A549 (cell line): ENCODE results near the gene RNF227. TPM values are rescaled to one million over a fixed set of nuclear protein-coding genes. Genes with fewer than 3 reads are reported as not detected.

ENCODE experiments used
- ATAC-seq, 2 experiments: fragments of 200-7000 bp in 1 of 2; fragments of >200 bp in 1 of 2; cut with Nextera tagmentation in 1 of 2; cut with Tn5 transposase in 1 of 2; 3 replicates each; pipeline versions ENCODE4 v1.8.0 to v1.9.1; 2018 to 2020; ENCODE audit warnings: mild to moderate bottlenecking in 1 of 2, moderate library complexity in 1 of 2
- CTCF ChIA-PET: fragments of 300-600 bp; sonication (Branson Sonifier 250); formaldehyde crosslinking; extraction: SDS; loops from one replicate; lab custom pipeline; 2021; ENCODE audit warnings: antibody characterized with exemption, inconsistent platforms; lab: Yijun Ruan, JAX
- POLR2A ChIA-PET: fragments of 350-600 bp; formaldehyde crosslinking; extraction: SDS; loops from one replicate; lab custom pipeline; 2021; ENCODE audit warnings: antibody characterized with exemption, inconsistent platforms; lab: Yijun Ruan, JAX
- DNase-seq, 2 experiments: peaks; one replicate each; pipeline versions ENCODE4 v3.0.0 to v3.0.0-alpha.2; 2011 to 2016; ENCODE audit warnings: low read depth in 1 of 2, low spot score in 1 of 2
- FAIRE-seq: peaks from 2 replicates; lab custom pipeline; 2011; peaks lifted over from hg19 to GRCh38; lab: Jason Lieb, UNC
- H3K27ac ChIP-seq, 2 experiments: fragments of >200 bp; sonication (Bioruptor Twin); formaldehyde crosslinking; 3 replicates each; pipeline ENCODE4 v1.5.1; 2016 to 2017
- H3K4me1 ChIP-seq: fragments of >200 bp; sonication (Bioruptor Twin); formaldehyde crosslinking; 3 replicates; pipeline ENCODE4 v1.6.1; 2016
- H3K4me2 ChIP-seq: fragments of >200 bp; sonication (Bioruptor Twin); formaldehyde crosslinking; 3 replicates; pipeline ENCODE4 v1.6.1; 2016
- H3K4me3 ChIP-seq: fragments of >200 bp; sonication (Bioruptor Twin); formaldehyde crosslinking; 3 replicates; pipeline ENCODE4 v1.5.1; 2016
- H3K9me3 ChIP-seq: fragments of >200 bp; sonication (Bioruptor Twin); formaldehyde crosslinking; 3 replicates; pipeline ENCODE4 v1.6.1; 2016
- ATOH8 ChIP-seq: fragments of 250-450 bp; sonication (Bioruptor Pico); IDR thresholded peaks from 2 replicates; pipeline ENCODE4 v1.5.0; 2020; ENCODE audit warnings: low read depth, mild to moderate bottlenecking, moderate library complexity
- BHLHE40 ChIP-seq: IDR thresholded peaks from 2 replicates; pipeline ENCODE4 v1.6.1; 2012; ENCODE audit warnings: low read depth, low read length, inconsistent platforms
- CBX2 ChIP-seq: fragments of 200-600 bp; sonication (generic); IDR thresholded peaks from 2 replicates; pipeline ENCODE4 v1.6.1; 2016; ENCODE audit warnings: low read depth, mild to moderate bottlenecking, borderline replicate concordance
- CEBPB ChIP-seq, 2 experiments: fragments of >200 bp in 1 of 2; sonication (Bioruptor Twin) in 1 of 2; formaldehyde crosslinking in 1 of 2; IDR thresholded peaks; 2 replicates each; pipeline ENCODE4 v1.6.1; 2012 to 2016
- CHD4 ChIP-seq: fragments of 200-600 bp; sonication (generic); IDR thresholded peaks from 2 replicates; pipeline ENCODE4 v1.6.1; 2016; ENCODE audit warnings: antibody characterized with exemption, mild to moderate bottlenecking, borderline replicate concordance
- CTCF ChIP-seq: fragments of >200 bp; sonication (Bioruptor Twin); formaldehyde crosslinking; IDR thresholded peaks from 3 replicates; pipeline ENCODE4 v1.5.1; 2016
- EHMT2 ChIP-seq: fragments of 200-600 bp; sonication (generic); IDR thresholded peaks from 2 replicates; pipeline ENCODE4 v1.6.1; 2016; ENCODE audit warnings: antibody characterized with exemption, low read depth, mild to moderate bottlenecking, moderate library complexity
- ELK1 ChIP-seq: fragments of 150-350 bp; IDR thresholded peaks from 2 replicates; pipeline ENCODE4 v1.6.1; 2014; ENCODE audit warnings: low read depth, mild to moderate bottlenecking, low read length
- EP300 ChIP-seq, 2 experiments: fragments of >200 bp; sonication (Bioruptor Twin); formaldehyde crosslinking; IDR thresholded peaks; 2 replicates in 1 of 2; 3 replicates in 1 of 2; pipeline ENCODE4 v1.6.1; 2016 to 2017
- ESRRA ChIP-seq: fragments of 150-350 bp; IDR thresholded peaks from 2 replicates; pipeline ENCODE4 v1.6.1; 2014; ENCODE audit warnings: mild to moderate bottlenecking, low read length, borderline replicate concordance
- FOSB ChIP-seq: fragments of 250-450 bp; sonication (Bioruptor Pico); IDR thresholded peaks from 2 replicates; pipeline ENCODE4 v1.5.0; 2020; ENCODE audit warnings: mild to moderate bottlenecking, moderate library complexity
- GATA3 ChIP-seq: IDR thresholded peaks from 2 replicates; pipeline ENCODE4 v1.6.1; 2012; ENCODE audit warnings: borderline replicate concordance
- HEYL ChIP-seq: fragments of 250-450 bp; sonication (Bioruptor Pico); IDR thresholded peaks from 2 replicates; pipeline ENCODE4 v1.8.0; 2021; ENCODE audit warnings: mild to moderate bottlenecking, moderate library complexity
- HOXB13 ChIP-seq: fragments of 250-450 bp; sonication (Bioruptor Pico); IDR thresholded peaks from 2 replicates; pipeline ENCODE4 v1.5.0; 2020; ENCODE audit warnings: low read depth, mild to moderate bottlenecking, moderate library complexity
- JUN ChIP-seq, 2 experiments: fragments of >200 bp; sonication (Bioruptor Twin); formaldehyde crosslinking; IDR thresholded peaks; 2 replicates in 1 of 2; 3 replicates in 1 of 2; pipeline ENCODE4 v1.6.1; 2016 to 2017
- JUNB ChIP-seq: fragments of >200 bp; sonication (Bioruptor Twin); formaldehyde crosslinking; IDR thresholded peaks from 2 replicates; pipeline ENCODE4 v1.6.1; 2016
- KDM5A ChIP-seq: fragments of 200-600 bp; sonication (generic); IDR thresholded peaks from 2 replicates; pipeline ENCODE4 v1.6.1; 2016; ENCODE audit warnings: antibody characterized with exemption, mild to moderate bottlenecking
- MAZ ChIP-seq: fragments of 150-350 bp; IDR thresholded peaks from 2 replicates; pipeline ENCODE4 v1.6.1; 2014; ENCODE audit warnings: antibody characterized with exemption, low read depth, low read length, borderline replicate concordance
- NFE2L2 ChIP-seq: fragments of 150-350 bp; conservative IDR thresholded peaks from 2 replicates; pipeline ENCODE4 v1.6.1; 2014; ENCODE audit warnings: low read length
- NR3C1 ChIP-seq: fragments of >200 bp; sonication (Bioruptor Twin); formaldehyde crosslinking; IDR thresholded peaks from 3 replicates; pipeline ENCODE4 v1.6.1; 2017
- PHF8 ChIP-seq: fragments of 200-600 bp; sonication (generic); IDR thresholded peaks from 2 replicates; pipeline ENCODE4 v1.6.1; 2016; ENCODE audit warnings: low read depth, mild to moderate bottlenecking, antibody characterized with exemption, moderate library complexity, borderline replicate concordance
- POLR2AphosphoS2 ChIP-seq: conservative IDR thresholded peaks from 2 replicates; pipeline ENCODE4 v1.6.1; 2012; ENCODE audit warnings: low read length, improper control_type of control experiment, inconsistent platforms
- RFX5 ChIP-seq: fragments of 450-650 bp; IDR thresholded peaks from 2 replicates; pipeline ENCODE4 v1.7.1; 2014; ENCODE audit warnings: antibody characterized with exemption, mild to moderate bottlenecking, moderate library complexity
- SMC3 ChIP-seq: fragments of >200 bp; sonication (Bioruptor Twin); formaldehyde crosslinking; IDR thresholded peaks from 3 replicates; pipeline ENCODE4 v1.6.1; 2018; ENCODE audit warnings: inconsistent platforms
- SREBF2 ChIP-seq: fragments of 450-650 bp; IDR thresholded peaks from 2 replicates; pipeline ENCODE4 v1.6.1; 2014; ENCODE audit warnings: mild to moderate bottlenecking, moderate library complexity
- USF2 ChIP-seq: fragments of 450-650 bp; IDR thresholded peaks from 2 replicates; pipeline ENCODE4 v1.6.1; 2014; ENCODE audit warnings: antibody characterized with exemption
- ZSCAN20 ChIP-seq: fragments of 250-450 bp; sonication (Bioruptor Pico); IDR thresholded peaks from 2 replicates; pipeline ENCODE4 v1.8.0; 2022; ENCODE audit warnings: mild to moderate bottlenecking, moderate library complexity
- WGBS: methylation state at CpG from one replicate; pipeline ENCODE4 v1.1.6; 2017; ENCODE audit errors: missing lambda C conversion rate; 5-methylcytosine and 5-hydroxymethylcytosine counted together
- polyA plus RNA-seq, 4 experiments: library from polyadenylated mRNA; depleted of rRNA in 3 of 4; stranded (reverse); fragments of >200 nt; fragmentation: RNase III in 1 of 4; extraction: RNeasy Plus Mini Kit Qiagen cat#74134 plus additional on column Dnase treatment in 1 of 4; gene quantifications; 2 replicates in 3 of 4; 3 replicates in 1 of 4; pipeline ENCODE4 v1.2.3, GENCODE V29; 2011 to 2017

Gene RNF227
- polyA plus RNA-seq, 2 of the 4 experiments (the other 2 are of a cell fraction) = 2.1 to 4.1 TPM

- TF ChIP-seq CTCF = peak; percentile 64
- no peak for TF ChIP-seq BHLHE40
- TF ChIP-seq HOXB13 (CRISPR knock-in tag) = no peak
- no peak for TF ChIP-seq RFX5
- TF ChIP-seq ATOH8 (CRISPR knock-in tag) = no peak
- no peak for TF ChIP-seq EP300 (IDR thresholded peaks at IDR 0.05)
- peak; percentile 85 for TF ChIP-seq SMC3
- no peak for TF ChIP-seq ELK1
- TF ChIP-seq CEBPB (IDR thresholded peaks at IDR 0.05) = no peak
- TF ChIP-seq NFE2L2 = no peak
- TF ChIP-seq EHMT2 = no peak
- no peak for TF ChIP-seq POLR2AphosphoS2
- TF ChIP-seq JUN (IDR thresholded peaks at IDR 0.05) = no peak
Measured at GRCh38 chr17:7897773-7898172, 18.3 kb downstream of the RNF227 start (continued).

- 83% methylated on average over 13 of the region's 13 CpGs for WGBS
- TF ChIP-seq FOSB (CRISPR knock-in tag) (no peak), JUNB (no peak), ZSCAN20 (no peak), PHF8 (no peak), CBX2 (no peak), SMC3 (no peak), ESRRA (no peak), NR3C1 (no peak), KDM5A (no peak), POLR2AphosphoS2 (no peak), MAZ (no peak), CHD4 (no peak), HEYL (CRISPR knock-in tag) (no peak), USF2 (no peak), ELK1 (no peak), SREBF2 (no peak), GATA3 (no peak), CEBPB (IDR thresholded peaks at IDR 0.05) (no peak)
- no peak for FAIRE-seq
- ChIA-PET POLR2A (no interaction called here), CTCF (interaction anchor here (0.7 to 15.1 kb wide), 27 partner anchors 8 to 164 kb away, joined by 3 to 339 read pairs (median 5); partner anchors contain the start of genes CHD3, CNTROB and KDM6B)
- no peak overlapping the region for H3K27ac ChIP-seq
- no peak for ATAC-seq
- no peaks in the 10 kb centered on the region for H3K4me1 ChIP-seq
- H3K9me3 ChIP-seq = no peaks in the 10 kb centered on the region
- no peak overlapping the region for H3K4me3 ChIP-seq
- no peak for DNase-seq
- H3K4me2 ChIP-seq = no peak overlapping the region
Measured at GRCh38 chr17:7897090-7897489, 19.0 kb downstream of the RNF227 start.
